SK-N-MC (cell line): ENCODE results near the gene DPYD.
"Not testable (repeated sequence)": the region's sequence is repeated elsewhere in the genome, so short reads cannot be mapped to it uniquely, and the experiment has no call there.

ENCODE experiments used
- DNase-seq: peaks from one replicate; pipeline ENCODE4 v3.0.0-alpha.2; 2011; ENCODE audit warnings: low read depth, low spot score
- H3K27ac ChIP-seq: fragments of 200-600 bp; sonication (generic); 2 replicates; pipeline ENCODE4 v1.5.1; 2016; ENCODE audit warnings: mixed run types
- H3K36me3 ChIP-seq: fragments of 200-600 bp; sonication (generic); 2 replicates; pipeline ENCODE4 v1.6.1; 2017; ENCODE audit warnings: antibody characterized with exemption, low read length, mixed read lengths; ENCODE audit not compliant: insufficient read depth
- H3K4me3 ChIP-seq: fragments of 200-600 bp; sonication (generic); 2 replicates; pipeline ENCODE4 v1.5.1; 2016
- H3K9ac ChIP-seq: fragments of 200-600 bp; sonication (generic); 2 replicates; pipeline ENCODE4 v1.8.0; 2017; ENCODE audit warnings: mixed run types, mixed read lengths; ENCODE audit not compliant: insufficient read length
- H3K9me3 ChIP-seq: fragments of 200-600 bp; sonication (generic); 2 replicates; pipeline ENCODE4 v1.6.1; 2017; ENCODE audit warnings: low read depth, mild to moderate bottlenecking, antibody characterized with exemption, low read length, moderate library complexity, mixed read lengths
- EZH2 ChIP-seq: fragments of 200-600 bp; sonication (generic); IDR thresholded peaks from one replicate; pipeline ENCODE4 v1.6.1; 2017; ENCODE audit warnings: antibody characterized with exemption
- FOXP2 ChIP-seq: optimal IDR thresholded peaks from 2 replicates; pipeline ENCODE3; 2011; ENCODE audit warnings: mild to moderate bottlenecking, moderate library complexity; ENCODE audit not compliant: insufficient read depth; ENCODE audit errors: extremely low read length, control extremely low read depth
- POLR2AphosphoS5 ChIP-seq: IDR thresholded peaks from 2 replicates; pipeline ENCODE4 v1.6.1; 2012; ENCODE audit warnings: mild to moderate bottlenecking, low read depth, low read length, borderline replicate concordance

DPYD gene

DNA sequence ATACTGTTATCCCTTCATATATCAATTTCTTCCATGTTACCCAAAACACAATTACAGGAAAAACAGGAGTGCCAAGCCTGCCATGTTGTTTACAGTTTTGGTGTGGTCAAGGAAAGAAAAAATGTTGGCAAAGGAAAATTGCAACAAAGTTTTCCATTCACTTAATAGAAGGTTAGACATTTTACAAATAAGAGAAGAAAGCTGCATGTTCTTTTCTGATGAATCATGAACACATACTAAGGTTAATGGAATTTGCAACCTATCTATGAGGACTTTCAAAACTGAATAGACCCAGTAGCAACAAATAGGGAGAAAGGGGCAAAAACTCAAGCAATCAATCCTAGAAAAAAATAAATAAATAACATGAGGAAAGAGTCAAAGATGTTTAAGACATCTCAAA is 556.7 kb downstream of the DPYD start:
- Histone ChIP-seq H3K36me3 (no peaks in the 10 kb centered on the region), H3K9me3 (no peaks in the 10 kb centered on the region), H3K27ac (no peak overlapping the region), H3K4me3 (no peak overlapping the region), H3K9ac (no peak overlapping the region)
- DNase-seq, result no peak
- TF ChIP-seq FOXP2 (no peak), EZH2 (no peak), POLR2AphosphoS5 (no peak)

GRCh38 chr1:97356309-97356708 is 564.5 kb downstream of the DPYD start:
- no peak for TF ChIP-seq EZH2
- TF ChIP-seq POLR2AphosphoS5, result no peak
- TF ChIP-seq FOXP2, result no peak
- H3K9me3 ChIP-seq, result no peaks in the 10 kb centered on the region
- H3K27ac ChIP-seq, result no peak overlapping the region
- H3K36me3 ChIP-seq, result no peaks in the 10 kb centered on the region
- H3K4me3 ChIP-seq, result no peak overlapping the region
- DNase-seq, result no peak
- H3K9ac ChIP-seq, result no peak overlapping the region

DNA sequence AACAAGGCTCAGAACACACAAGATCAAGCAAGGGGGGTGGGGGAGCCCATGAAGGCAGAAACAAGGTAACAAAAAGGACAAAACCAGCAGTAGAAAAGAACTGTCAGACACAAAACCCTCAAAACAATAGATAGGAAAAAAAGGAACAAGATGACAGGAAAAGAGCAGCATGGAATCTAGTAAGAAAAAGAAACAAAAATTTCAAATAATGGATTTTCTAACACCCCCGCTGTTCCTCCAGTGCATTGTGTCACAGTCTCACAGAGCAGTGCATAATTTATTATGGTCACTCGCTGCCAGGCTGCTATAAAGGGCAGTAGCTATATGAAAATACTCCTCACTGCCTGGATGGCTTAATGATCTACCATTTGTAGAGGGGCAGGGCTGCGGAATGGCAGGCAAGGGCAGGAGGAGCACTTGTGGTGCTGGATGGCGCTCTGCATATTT is 567.9 kb downstream of the DPYD start:
- Histone ChIP-seq H3K27ac (no peak overlapping the region), H3K9ac (no peak overlapping the region), H3K36me3 (no peaks in the 10 kb centered on the region), H3K4me3 (no peak overlapping the region), H3K9me3 (no peaks in the 10 kb centered on the region)
- DNase-seq, result no peak
- TF ChIP-seq POLR2AphosphoS5, result no peak
- TF ChIP-seq EZH2, result no peak
- no peak for TF ChIP-seq FOXP2

DNA sequence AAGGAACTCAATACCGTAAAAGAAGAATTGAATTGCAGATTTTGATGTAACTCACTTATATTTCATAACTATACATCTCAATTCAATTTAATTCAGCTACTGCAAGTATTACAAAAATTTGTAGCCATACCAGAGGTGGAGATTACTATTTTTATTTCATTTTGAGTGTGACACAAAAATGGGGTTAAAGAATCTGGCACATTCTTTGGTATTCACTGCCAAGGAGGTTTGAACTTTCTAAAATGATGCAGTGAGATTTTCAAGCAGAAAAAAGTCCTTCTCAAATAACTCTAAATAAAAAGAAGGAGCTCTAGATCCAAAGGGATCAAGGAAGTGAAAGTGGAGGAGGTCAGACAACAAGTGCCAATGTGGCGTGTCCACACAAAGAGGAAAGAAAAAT is 569.0 kb downstream of the DPYD start:
- no peak for DNase-seq
- no peaks in the 10 kb centered on the region for H3K36me3 ChIP-seq
- H3K9me3 ChIP-seq, result no peaks in the 10 kb centered on the region
- no peak for TF ChIP-seq FOXP2
- no peak for TF ChIP-seq POLR2AphosphoS5
- no peak for TF ChIP-seq EZH2
- no peak overlapping the region for H3K4me3 ChIP-seq
- H3K27ac ChIP-seq, result no peak overlapping the region
- no peak overlapping the region for H3K9ac ChIP-seq

DNA sequence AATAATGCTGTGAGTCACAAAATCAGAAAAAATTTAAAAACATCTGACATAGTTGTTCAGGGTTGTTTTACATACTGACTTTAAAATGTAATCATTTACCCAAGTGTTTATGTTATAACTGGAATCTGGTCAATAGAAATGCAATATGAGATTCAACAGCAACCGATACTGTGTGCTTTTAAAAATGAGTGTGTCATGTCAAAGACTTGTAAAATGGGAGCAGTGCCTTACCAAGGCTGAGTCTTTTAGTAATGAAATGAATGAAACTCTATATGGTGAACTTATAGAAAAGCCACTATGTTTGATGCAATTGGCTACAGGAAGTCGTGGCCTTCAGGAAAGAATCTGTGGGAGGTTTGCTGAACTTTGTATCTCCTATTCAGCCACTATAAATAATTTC is 570.2 kb downstream of the DPYD start:
- DNase-seq, result no peak
- Histone ChIP-seq H3K9ac (no peak overlapping the region), H3K9me3 (no peaks in the 10 kb centered on the region), H3K4me3 (no peak overlapping the region), H3K36me3 (no peaks in the 10 kb centered on the region), H3K27ac (no peak overlapping the region)
- TF ChIP-seq FOXP2, result no peak

GRCh38 chr1:97350241-97350640 is 570.6 kb downstream of the DPYD start:
- Histone ChIP-seq H3K9ac (no peak overlapping the region), H3K36me3 (no peaks in the 10 kb centered on the region), H3K4me3 (no peak overlapping the region), H3K9me3 (no peaks in the 10 kb centered on the region), H3K27ac (no peak overlapping the region)
- TF ChIP-seq EZH2 (no peak), FOXP2 (no peak), POLR2AphosphoS5 (no peak)
- no peak for DNase-seq

DNA sequence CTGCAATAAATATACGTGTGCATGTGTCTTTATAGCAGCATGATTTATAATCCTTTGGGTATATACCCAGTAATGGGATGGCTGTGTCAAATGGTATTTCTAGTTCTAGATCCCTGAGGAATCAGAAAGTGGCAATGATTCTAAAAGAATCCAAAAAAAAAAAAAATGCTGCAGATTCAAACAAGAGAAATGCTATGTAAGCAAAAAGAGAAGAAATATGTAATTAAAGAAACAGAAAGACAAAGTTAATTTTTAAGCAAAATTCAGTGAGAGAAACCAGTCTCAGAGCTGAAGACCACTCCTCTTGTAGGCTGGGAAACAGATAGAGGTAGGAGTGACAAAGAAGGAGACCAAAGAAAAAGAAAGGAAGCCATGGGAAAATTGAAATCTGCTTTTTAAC is 571.0 kb downstream of the DPYD start:
- H3K9ac ChIP-seq, DNase-seq, H3K4me3 ChIP-seq, H3K9me3 ChIP-seq, H3K36me3 ChIP-seq, H3K27ac ChIP-seq: not testable (repeated sequence)

GRCh38 chr1:97348599-97349265 is 572.1 kb downstream of the DPYD start:
- no peak for DNase-seq
- no peaks in the 10 kb centered on the region for H3K9me3 ChIP-seq
- no peaks in the 10 kb centered on the region for H3K36me3 ChIP-seq
- no peak for TF ChIP-seq EZH2
- TF ChIP-seq FOXP2, result no peak
- no peak for TF ChIP-seq POLR2AphosphoS5
- H3K4me3 ChIP-seq, result no peak overlapping the region
- H3K9ac ChIP-seq, result no peak overlapping the region
- no peak overlapping the region for H3K27ac ChIP-seq

GRCh38 chr1:97340951-97341350 is 579.9 kb downstream of the DPYD start:
- no peak overlapping the region for H3K27ac ChIP-seq
- no peak for TF ChIP-seq POLR2AphosphoS5
- no peak for TF ChIP-seq FOXP2
- TF ChIP-seq EZH2, result no peak
- DNase-seq, result no peak
- no peaks in the 10 kb centered on the region for H3K9me3 ChIP-seq
- no peaks in the 10 kb centered on the region for H3K36me3 ChIP-seq
- no peak overlapping the region for H3K4me3 ChIP-seq
- no peak overlapping the region for H3K9ac ChIP-seq
